Right forelimb (tissue), 1 donor: Measurements from ENCODE around the gene ATXN7L1.

Source experiments
- DNase-seq: peaks from one replicate; pipeline ENCODE4 v3.0.0-alpha.2; 2018

Gene ATXN7L1

DNA sequence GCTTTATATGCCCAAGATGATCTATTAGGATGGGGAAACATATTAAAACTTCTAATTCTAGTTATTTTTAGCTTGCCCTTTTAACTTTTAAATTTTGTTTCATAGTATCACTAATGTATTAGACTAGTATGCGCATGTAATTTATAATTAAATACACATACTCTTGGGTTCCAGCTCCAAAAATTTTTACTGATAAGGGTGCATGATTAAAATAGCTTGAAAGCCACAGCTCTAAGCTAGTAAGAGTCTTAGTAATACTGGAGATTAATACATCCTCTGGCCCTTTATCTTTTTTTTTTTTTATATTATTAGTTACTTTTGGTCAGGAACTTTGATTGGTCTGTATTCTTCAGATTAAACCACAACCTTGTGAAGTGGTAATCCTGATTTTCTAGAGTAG, 53.6 kb downstream of the ATXN7L1 start:
- no peak for DNase-seq

DNA sequence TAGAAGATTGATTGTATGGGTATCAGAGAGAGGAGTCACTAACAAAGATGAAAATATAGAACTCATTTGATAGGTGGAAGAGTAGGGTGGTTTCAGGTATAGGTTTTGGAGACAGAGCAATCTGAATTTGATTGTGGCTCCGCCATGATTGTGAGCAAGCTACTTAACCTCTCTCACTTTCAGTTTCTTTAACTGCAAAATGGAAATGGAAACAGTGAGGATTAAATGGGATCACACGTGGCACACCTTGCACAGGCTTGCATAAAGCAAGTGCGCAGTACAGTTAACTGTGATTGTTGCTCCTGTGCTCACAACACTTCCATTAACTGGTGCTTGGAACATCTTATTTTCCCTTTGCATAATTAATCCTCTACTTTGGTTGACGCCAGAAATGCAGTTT, 54.9 kb downstream of the ATXN7L1 start:
- no peak for DNase-seq

DNA sequence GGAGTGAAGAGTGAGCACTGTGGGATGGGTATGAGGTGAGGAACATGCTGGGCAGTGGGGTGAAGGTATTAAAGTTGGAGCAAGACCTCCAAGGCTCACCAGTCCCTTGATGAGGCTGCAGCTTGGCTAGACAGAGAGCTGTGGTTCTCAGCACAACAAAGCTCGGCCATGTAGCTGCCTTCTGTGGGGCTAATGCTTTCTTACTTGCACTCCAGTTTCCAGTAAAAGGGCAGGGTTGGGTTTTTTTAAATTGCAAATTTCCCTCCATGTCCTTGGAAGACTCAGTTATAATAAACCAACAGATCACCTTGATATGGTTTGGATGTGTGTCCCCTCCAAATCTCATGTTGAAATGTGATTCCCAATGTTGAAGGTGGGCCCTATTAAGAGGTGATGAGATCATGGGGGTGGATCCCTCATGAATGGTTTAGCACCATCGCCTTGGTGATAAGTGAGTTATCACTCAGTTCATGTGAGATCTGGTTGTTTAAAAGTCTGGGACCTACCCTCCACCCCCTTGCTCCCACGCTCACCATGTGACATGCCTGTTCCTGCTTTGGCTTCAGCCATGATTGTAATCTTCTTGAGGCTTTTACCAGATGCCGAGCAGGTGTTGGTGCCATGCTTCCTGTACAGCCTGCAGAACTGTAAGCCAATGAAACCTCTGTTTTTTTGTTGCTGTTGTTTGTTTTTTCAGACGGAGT, 55.9 kb downstream of the ATXN7L1 start:
- DNase-seq = no peak

DNA sequence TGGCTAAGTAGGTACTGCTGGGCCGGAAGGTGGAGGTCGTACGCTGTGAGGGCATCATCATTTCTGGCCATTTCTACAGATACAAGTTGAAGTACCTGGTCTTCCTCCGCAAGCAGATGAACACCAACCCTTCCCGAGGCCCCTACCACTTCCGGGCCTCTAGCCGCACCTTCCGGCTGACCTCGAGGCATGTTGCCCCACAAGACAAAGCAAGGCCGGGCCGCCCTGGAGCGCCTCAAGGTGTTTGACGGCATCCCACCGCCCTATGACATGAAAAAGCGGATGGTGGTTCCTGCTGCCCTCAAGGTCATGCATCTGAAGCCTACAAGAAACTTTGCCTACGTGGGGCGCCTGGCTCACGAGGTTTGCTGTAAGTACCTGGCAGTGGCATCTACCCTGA, 56.8 kb downstream of the ATXN7L1 start:
- no peak for DNase-seq

DNA sequence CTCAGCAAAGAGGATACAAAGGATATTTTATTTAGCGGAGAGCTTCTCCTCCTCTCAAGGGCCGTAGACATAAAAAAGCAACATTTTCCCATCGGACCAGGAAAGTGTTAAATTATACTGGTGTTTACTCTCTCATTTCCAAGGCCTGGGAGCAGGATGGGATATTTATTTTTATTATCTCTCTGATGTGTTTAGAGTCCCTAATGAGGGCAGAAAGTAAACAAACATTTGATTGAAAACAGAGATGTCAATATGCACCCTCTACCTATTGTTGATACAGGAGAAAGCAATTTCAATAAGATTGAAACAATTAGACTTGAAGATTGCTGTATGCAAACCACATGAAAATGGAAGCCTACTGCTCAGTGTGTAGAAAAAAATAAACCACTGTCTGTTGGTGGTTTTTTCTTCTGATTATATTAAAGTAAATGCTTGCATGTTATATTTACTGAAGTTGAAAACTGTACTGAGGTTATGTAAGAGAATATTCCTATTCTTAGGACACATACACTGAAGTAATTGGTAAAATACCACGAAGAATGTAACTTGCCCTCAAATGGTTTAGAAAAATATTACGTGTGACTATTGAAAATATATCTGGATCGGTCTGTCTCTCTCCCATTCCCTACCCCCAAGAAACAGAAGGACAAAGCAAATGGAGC, 59.3 kb downstream of the ATXN7L1 start:
- DNase-seq = no peak

DNA sequence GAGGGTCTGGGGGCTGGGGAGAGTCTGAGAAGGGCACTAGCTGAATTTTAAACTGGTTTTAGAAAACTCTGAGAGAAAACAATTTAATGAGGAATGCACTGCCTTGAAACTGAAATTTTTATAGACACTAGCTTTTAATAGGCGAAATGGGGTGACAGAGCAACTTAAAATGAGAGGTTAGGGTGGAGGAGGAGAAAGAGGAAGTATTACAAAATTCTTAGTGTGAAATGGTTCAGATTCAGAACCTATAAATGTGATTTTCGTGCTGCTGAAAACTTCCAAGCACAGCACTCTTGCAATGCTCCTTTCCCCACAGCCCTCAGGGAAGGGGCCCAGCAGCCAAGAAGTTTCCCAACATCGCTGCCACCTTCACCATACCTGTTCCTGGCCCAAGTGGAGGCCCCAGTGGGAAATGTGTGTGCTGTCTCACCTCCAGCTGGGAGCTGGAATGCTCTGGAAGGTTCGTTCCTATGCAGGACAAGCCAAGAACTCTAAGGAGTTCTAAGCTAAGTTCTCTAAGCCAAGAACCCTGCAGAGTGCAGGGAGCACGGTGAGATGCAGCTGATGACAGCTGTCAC, 60.0 kb downstream of the ATXN7L1 start:
- no peak for DNase-seq

DNA sequence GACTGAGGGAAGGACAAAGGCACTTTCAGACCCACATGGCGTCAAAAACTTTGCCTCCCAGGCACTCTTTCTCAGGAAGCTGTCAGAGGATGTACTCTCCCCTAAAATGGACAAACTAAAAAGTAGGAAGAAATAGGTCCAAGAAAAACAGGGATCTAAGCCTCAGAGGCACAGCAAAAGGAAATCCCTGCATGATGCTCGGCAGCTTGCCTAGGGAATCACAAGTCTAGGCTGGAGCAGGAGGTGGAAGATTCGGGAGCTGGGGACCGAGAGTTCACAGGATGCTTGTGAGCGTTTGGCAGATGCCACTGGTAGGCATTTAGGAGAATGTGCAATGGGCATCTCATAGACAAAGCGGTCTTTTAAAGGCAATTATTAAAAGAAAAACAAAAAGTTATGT, 60.8 kb downstream of the ATXN7L1 start:
- no peak for DNase-seq

DNA sequence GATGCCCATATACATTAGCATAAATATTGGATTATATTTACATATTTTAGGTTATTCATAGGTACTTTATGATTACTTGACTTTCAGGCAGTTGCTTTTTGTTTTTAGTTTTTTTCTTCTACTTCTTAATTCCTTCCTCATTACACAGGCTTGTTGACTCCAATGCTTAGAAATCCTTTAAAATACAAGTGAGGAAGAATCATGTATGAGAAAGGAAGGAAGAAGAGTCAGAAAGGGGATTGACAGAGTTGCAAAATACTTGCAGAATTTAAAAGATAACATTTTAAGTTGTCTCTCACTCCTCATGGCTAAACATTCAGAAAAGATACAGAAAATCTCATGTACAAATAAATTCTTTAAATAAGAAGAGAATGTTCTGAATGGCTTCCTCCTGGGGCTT, 61.9 kb downstream of the ATXN7L1 start:
- DNase-seq = no peak

DNA sequence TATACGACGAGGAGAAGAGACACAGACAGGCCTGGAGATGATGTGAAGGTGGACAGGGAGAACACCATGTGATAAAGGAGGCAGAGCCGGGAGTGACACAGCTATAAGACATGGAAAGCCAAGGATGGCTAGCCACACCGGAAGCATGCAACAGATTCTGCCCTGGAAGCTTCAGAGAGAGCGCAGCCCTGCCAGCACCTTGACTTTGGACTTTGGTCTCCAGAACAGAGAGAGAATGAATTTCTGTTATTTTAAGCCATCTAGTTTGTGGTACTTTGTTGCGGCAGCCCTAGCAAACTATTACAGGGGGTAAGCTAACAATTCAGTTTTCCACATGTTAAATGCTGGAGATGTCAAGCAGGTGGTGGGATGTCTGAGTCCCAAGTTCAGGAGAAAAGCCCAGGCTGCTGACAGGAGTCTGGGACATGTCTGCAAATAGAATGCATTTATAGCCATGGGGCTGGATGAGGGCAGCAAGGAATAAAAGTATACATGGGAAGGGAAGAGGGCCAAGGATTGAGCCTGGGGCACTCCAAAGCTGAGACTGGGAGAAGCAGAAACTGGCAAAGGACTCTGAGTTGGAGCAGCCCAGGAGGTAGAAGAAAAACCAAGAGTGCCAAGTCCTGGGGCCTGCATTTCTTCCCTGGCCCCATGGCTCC, 65.1 kb downstream of the ATXN7L1 start:
- no peak for DNase-seq

DNA sequence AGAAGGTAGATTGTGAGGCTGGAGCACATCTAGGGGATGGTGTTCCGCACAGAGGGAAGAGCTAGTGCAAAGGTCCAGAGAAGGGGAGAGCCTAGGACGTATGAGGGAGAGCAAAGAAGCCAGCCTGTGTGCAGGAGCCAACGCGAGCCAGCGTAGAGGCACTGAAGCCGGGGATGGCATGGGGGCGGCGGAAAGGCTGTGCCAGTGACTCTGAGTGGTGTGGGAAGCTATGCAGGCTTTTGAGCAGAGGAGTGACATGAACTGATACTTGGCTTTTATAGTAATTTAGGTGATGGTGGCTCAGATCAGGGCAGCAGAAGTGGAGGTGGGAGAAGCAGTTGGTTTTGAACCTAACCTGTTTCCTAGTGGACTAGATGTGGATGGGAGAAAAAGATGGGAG, 65.8 kb downstream of the ATXN7L1 start:
- no peak for DNase-seq

DNA sequence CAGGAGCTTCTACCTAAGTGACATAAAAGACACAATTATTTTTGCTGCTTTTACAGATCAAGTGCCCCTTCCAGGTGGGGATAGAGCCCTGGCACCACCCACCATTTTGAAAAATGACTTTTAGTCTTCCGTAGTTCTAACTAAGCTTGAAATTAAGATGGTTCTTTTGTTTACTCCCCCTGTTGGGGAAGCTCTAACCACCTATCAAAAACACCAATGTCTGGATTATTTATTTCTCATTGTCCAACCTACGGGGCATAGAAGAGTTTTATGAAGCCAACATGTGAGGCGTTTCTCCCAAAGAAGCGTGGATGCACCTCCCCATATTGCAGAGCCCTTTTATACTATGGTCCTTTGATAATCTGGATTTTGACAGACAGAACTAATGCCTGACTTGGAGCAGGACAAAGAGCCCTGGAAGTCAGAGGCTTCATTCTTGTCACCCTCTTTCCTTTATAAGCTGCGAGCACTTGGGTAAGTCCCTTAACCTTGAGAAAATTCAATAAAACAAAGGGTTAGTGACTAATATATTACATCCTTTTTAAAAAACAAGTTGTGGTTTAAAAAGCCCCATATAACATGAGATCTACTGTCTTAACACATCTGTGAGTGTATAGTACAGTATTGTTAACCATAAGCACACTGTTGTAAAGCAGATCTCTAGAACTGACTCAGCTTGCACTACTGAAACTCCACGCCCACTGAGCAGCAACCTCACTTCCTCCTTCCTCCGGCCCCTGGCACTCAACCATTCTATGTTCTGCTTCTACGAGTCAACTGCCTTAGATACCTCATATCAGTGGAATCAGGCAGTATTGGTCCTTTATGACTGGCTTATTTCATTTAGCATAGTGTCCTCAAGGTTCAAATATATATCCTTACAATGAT, 67.5 kb downstream of the ATXN7L1 start:
- DNase-seq = no peak

DNA sequence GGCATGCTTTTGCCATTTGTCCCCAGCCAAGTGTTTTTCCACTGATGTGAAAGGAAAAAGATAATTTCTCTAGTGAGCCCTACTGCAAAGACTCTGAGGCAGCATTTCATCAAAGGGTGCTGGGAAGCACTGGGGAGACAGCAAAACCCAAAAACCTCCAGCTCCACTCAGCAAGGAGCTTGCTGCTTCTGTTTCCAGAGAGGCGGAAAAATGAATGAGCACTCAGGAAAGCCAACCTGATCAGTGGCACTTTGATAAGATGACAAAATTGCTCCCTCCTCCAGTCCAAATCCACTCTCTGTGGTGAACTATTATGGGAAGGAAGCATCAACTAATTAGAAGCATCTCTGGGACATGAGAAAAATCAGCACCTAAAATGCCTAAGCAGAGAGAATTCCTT, 68.2 kb downstream of the ATXN7L1 start:
- DNase-seq = no peak

DNA sequence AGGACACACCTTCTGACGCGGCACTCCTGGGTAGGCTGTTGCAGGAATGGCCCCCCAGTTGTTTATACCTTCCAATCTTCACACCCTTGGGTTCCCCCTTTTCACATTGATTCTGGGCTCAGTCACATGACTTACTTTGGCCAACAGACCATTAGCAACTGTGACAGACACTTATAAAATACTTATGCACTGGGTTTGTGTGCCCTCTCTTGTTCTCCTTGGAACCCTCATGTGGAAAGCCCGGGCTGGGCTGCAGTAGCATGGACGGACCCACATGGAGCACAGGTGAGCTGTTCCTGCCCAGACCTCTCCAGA, 69.0 kb downstream of the ATXN7L1 start:
- no peak for DNase-seq

DNA sequence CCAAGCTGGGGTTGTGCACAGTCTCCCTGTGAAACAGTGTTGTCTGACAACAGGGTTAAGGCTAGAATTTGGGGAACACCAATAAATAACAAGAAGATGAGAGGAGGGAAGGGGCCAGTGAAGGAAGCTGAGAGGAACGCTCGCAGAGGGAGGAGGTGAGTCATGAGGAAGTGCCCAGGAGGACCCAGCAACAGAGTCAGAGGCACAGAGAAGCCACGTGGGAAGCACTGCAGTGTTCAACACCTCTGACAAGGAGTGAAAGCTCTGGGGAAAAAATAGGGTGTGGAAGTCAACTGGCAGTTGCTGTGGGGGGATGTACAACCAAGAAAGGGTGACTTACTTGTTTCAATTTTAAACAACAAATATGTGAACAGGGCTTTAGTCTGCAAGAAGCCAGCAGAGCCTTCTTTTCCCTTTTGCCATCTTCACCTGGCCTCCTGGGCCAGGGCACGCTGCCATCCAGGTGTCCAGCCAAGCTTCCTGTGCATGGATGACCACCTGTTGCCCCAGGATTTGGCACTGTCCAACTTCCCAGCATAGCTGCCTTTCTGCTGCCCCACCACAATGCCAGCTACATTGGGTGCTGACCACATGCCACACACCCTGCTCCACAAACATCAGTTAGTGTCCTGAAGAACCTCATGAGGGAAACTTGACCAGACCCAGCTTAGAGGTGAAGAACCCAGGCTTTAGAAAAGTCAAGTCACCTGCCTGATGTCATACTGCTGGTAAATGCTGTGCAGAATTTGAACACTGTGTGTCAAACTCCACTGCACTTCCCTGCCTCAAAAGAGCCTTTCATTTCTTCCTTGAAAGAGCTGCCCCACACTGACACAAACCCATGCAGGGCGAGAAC, 69.6 kb downstream of the ATXN7L1 start:
- DNase-seq = no peak

DNA sequence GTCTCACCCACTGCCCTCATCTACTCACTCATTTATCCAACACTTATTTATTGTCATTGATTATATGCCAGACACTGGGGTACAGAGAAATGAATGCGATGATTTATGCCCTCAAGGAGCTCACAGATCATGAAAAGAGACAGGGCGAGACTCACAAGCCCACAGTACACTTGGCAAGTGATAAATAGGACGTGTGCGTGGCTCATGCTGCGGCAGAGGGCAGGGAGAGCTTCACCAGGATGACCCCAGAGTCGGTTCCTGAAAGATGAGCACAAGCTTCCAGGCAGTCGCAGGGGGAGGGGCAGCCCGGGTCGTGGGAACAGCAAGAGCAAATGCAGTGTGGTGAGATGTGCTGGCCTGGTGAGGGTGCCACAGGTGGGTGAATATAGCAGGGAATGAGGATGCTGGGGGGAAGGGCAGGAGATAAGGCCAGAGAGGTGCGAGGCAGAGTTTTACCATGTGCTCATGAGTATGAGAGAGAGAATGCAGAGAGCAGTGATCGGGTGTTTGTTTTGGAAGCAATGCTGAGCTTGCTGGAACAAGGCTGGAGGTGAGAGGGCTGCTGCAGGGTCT, 70.9 kb downstream of the ATXN7L1 start:
- DNase-seq = no peak

DNA sequence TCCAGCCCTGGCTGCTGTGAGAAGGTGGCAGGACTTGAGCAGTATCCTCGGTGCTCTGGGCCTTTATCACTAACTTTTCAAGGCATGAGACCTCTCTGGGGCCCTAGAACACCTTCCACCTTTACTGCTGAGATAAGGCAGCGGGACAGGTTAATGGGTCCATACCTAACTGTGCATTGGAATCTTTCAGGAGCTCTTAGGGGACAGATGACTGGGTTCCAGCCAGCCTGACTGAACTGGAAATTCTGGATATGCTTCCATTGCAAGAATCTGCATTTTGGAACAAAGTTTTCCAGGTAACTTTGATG, 73.0 kb downstream of the ATXN7L1 start:
- no peak for DNase-seq

DNA sequence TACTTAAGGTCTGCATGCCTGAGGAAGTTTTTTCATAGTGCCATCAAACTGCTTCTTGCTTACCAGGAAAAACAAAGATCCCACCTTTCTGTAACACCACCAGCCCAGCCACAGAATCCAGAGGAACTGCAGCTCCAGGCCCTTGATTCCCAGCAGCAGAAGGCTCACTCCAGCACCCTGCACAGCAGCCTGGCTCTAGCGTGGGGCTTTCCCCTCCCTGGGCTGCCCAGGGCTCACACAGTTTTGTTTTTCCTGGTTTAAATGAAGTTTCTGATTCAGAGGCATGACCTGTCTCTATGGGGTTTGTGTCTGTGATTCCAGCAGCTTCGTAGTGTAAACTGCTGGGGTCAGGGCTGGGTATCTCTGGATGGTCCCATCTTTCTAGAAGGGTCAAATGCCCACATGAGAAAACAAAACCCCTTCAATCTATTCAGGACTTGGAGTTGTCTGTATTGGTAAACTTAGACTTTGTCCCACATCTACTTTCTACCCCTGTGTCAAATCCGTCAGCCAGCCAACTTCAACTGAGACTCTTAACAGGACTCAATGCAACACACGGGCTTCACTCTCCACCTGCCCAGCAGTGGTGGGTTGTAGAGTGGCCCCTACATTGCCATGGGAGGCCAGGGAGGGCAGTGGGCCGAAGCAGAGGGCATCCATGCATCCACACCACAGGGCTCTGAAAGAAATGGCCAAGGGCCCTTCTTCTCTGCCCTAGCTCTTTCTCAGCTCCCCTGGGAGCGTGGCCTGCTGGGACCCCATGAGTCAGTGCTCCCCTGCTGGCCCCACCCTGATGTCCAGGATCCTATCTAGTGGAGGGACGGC, 73.6 kb downstream of the ATXN7L1 start:
- no peak for DNase-seq

DNA sequence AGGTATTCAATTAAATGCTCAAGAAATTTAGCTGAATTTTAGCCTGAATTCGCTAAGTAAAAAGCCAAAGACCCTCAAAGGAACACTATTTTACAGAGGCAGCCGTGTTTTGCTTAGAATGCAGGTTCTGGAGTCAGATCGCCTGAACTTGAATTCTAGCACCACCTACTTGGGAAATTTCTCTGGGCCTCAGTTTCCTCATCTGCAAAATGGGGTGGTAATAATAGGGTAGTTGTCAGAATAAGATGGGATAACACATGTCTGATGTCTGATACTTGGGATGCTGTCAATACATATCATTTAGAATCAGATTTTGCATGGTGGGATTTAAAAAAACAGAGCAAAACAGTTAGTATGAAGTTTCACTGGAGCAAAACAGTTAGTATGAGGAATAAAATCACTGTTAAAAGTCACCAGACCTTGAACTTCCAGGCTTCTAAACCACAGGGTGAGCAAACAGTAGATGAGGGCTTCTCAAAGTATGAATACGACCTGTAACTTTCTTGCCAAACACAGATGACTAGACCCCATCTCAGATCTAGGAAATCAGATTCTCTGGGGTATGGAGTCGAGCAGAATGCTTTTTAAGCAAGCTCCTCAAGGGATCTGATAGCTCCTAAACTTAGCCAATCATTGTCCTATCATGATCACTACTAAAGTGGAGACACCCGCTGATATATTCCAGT, 75.4 kb downstream of the ATXN7L1 start:
- DNase-seq = no peak

DNA sequence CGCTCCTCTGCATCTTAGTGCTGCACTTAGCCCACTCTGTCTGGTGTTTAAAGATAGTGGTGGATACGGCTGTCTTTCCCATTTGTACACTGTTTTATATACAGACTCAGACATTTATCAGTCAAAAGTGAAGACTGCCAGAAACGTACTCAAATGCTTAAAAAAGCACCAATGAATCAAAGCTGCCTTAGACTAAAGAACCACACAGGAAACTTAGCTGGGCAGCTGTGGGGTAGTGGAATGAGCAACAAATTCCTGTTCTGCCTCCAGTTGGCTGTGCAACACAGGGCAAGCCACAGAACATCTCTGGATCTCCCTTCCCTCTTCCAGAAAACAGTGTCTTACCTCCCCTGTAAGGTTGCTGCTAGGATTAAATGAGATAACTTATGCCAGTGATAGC, 76.0 kb downstream of the ATXN7L1 start:
- no peak for DNase-seq

DNA sequence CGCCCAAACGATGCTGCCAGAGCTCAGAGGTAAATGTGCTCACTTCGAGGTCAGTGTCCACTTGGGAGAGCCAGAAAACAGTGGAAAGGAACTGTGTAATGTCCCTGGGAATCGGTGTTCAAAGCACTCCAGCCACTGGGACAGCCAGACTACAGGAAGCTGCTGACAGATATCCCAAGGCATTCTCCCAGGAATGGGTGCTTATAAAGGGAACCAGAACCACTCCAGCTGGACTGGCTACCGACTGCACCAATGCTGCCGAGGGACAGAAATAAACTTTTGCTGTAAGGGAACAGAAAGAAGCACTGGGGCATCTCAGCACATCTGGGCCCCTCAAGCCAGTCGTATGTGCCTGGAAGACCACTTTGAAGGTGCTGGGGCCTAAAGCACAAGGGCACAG, 76.7 kb downstream of the ATXN7L1 start:
- no peak for DNase-seq
